ENCODE measurements around the gene DPPA2. TPM values are rescaled to one million over a fixed set of nuclear protein-coding genes. Genes with fewer than 3 reads are reported as not detected.

Gene DPPA2
- total RNA-seq, 1 experiment from 2014 or later, result not detected

GRCh38 chr3:109313061-109313460, 3.3 kb downstream of the DPPA2 start:
- Histone ChIP-seq H3K9me3 (ENCODE audit: control insufficient read depth, insufficient read depth, low read depth, low read length) (no peaks in the 10 kb centered on the region), H3K27ac (ENCODE audit: low read length) (no peak overlapping the region), H3K4me1 (ENCODE audit: control insufficient read depth, insufficient read depth, low read length) (no peaks in the 10 kb centered on the region), H3K27me3 (ENCODE audit: control insufficient read depth, insufficient read depth, low read length) (no peaks in the 10 kb centered on the region), H3K4me3 (ENCODE audit: low read depth in 2 of 2, low read length in 2 of 2) (no peak overlapping the region), H3K36me3 (ENCODE audit: control insufficient read depth, insufficient read depth, low read length) (no peaks in the 10 kb centered on the region)
- POLR2A ChIA-PET, result no interaction called here
- BruUV-seq (replicated peaks), result no TSS peak
- ATAC-seq (no peak), DNase-seq (ENCODE audit: low read depth, low spot score) (no peak)
- intact Hi-C loops (cut with micrococcal nuclease; ENCODE audit: unreplicated experiment), result no loop called here
- in situ Hi-C loops (cut with HindIII; ENCODE audit: low pct_unique_long_range_greater_than_20kb, low sequenced_read_pairs), result no loop called here
- CTCF ChIA-PET, result no interaction called here
- TF ChIP-seq, protein P1, sequence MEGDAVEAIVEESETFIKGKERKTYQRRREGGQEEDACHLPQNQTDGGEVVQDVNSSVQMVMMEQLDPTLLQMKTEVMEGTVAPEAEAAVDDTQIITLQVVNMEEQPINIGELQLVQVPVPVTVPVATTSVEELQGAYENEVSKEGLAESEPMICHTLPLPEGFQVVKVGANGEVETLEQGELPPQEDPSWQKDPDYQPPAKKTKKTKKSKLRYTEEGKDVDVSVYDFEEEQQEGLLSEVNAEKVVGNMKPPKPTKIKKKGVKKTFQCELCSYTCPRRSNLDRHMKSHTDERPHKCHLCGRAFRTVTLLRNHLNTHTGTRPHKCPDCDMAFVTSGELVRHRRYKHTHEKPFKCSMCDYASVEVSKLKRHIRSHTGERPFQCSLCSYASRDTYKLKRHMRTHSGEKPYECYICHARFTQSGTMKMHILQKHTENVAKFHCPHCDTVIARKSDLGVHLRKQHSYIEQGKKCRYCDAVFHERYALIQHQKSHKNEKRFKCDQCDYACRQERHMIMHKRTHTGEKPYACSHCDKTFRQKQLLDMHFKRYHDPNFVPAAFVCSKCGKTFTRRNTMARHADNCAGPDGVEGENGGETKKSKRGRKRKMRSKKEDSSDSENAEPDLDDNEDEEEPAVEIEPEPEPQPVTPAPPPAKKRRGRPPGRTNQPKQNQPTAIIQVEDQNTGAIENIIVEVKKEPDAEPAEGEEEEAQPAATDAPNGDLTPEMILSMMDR (IDR thresholded peaks at IDR 0.05), result no peak
- TF ChIP-seq, protein P2, sequence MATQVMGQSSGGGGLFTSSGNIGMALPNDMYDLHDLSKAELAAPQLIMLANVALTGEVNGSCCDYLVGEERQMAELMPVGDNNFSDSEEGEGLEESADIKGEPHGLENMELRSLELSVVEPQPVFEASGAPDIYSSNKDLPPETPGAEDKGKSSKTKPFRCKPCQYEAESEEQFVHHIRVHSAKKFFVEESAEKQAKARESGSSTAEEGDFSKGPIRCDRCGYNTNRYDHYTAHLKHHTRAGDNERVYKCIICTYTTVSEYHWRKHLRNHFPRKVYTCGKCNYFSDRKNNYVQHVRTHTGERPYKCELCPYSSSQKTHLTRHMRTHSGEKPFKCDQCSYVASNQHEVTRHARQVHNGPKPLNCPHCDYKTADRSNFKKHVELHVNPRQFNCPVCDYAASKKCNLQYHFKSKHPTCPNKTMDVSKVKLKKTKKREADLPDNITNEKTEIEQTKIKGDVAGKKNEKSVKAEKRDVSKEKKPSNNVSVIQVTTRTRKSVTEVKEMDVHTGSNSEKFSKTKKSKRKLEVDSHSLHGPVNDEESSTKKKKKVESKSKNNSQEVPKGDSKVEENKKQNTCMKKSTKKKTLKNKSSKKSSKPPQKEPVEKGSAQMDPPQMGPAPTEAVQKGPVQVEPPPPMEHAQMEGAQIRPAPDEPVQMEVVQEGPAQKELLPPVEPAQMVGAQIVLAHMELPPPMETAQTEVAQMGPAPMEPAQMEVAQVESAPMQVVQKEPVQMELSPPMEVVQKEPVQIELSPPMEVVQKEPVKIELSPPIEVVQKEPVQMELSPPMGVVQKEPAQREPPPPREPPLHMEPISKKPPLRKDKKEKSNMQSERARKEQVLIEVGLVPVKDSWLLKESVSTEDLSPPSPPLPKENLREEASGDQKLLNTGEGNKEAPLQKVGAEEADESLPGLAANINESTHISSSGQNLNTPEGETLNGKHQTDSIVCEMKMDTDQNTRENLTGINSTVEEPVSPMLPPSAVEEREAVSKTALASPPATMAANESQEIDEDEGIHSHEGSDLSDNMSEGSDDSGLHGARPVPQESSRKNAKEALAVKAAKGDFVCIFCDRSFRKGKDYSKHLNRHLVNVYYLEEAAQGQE (IDR thresholded peaks at IDR 0.05; ENCODE audit: insufficient read depth in 1 of 2, low read depth in 2 of 2, low read length in 1 of 2), result no peak
- TF ChIP-seq TCF7L2 (IDR thresholded peaks at IDR 0.05; ENCODE audit: low read depth, low read length) (no peak), POLR2AphosphoS5 (IDR thresholded peaks at IDR 0.05; ENCODE audit: low read depth, low read length) (no peak)

DNA sequence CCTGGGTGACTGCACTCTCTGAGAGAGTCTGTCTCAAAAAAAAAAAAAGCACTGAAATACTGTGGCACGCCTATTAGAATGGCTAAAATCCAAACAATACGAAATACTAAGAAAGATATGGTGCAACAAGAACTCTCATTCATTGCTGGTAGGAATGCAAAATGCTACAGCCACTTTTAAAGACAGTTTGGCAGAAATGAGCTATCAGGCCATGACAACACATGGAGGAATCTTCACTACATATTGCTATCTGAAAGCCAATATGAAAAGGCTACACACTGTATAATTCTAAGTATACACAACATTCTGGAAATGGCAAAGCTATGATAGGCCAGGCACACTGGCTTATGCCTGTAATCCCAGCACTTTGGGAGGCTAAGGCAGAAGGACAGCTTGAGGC, 18.8 kb downstream of the DPPA2 start:
- no peaks in the 10 kb centered on the region for H3K27me3 ChIP-seq (ENCODE audit: control insufficient read depth, insufficient read depth, low read length)
- H3K27ac ChIP-seq (ENCODE audit: low read length), result no peak overlapping the region
- H3K9me3 ChIP-seq (ENCODE audit: control insufficient read depth, insufficient read depth, low read depth, low read length), result no peaks in the 10 kb centered on the region
- POLR2A ChIA-PET, result no interaction called here
- DNase-seq (ENCODE audit: low read depth, low spot score) (no peak), ATAC-seq (no peak)
- H3K4me1 ChIP-seq (ENCODE audit: control insufficient read depth, insufficient read depth, low read length), result no peaks in the 10 kb centered on the region
- TF ChIP-seq, protein P2 (IDR thresholded peaks at IDR 0.05; ENCODE audit: insufficient read depth in 1 of 2, low read depth in 2 of 2, low read length in 1 of 2), result no peak
- no peak for TF ChIP-seq SIN3A (IDR thresholded peaks at IDR 0.05; ENCODE audit: borderline replicate concordance, insufficient read depth, low read depth, low read length)
- TF ChIP-seq POLR2AphosphoS5 (IDR thresholded peaks at IDR 0.05; ENCODE audit: low read depth, low read length), result no peak
- no peak for TF ChIP-seq TCF7L2 (IDR thresholded peaks at IDR 0.05; ENCODE audit: low read depth, low read length)
- TF ChIP-seq, protein P1 (IDR thresholded peaks at IDR 0.05), result no peak
- in situ Hi-C loops (cut with HindIII; ENCODE audit: low pct_unique_long_range_greater_than_20kb, low sequenced_read_pairs) (no loop called here), intact Hi-C loops (cut with micrococcal nuclease; ENCODE audit: unreplicated experiment) (no loop called here)
- no TSS peak for BruUV-seq (replicated peaks)
- H3K4me3 ChIP-seq (ENCODE audit: low read depth in 2 of 2, low read length in 2 of 2), result no peak overlapping the region
- H3K36me3 ChIP-seq (ENCODE audit: control insufficient read depth, insufficient read depth, low read length), result no peaks in the 10 kb centered on the region
- CTCF ChIA-PET, result no interaction called here

Measured in Panc1 (cell line).